Stimulated activated CD4-positive, alpha-beta T cell treated with anti-CD3 and anti-CD28 coated beads, Interleukin-1b, Interleukin-23, amount 100 ng/mL, for 1 hour (primary cell): Measurements from ENCODE around the gene SERHL2.
"Not testable (repeated sequence)": the region's sequence is repeated elsewhere in the genome, so short reads cannot be mapped to it uniquely, and the experiment has no call there.

Source experiments
- DNase-seq, 2 donors: peaks; one replicate each; pipeline ENCODE4 v3.0.0-alpha.2; 2020; ENCODE audit warnings: low read depth in 2 of 2

SERHL2 gene

DNA sequence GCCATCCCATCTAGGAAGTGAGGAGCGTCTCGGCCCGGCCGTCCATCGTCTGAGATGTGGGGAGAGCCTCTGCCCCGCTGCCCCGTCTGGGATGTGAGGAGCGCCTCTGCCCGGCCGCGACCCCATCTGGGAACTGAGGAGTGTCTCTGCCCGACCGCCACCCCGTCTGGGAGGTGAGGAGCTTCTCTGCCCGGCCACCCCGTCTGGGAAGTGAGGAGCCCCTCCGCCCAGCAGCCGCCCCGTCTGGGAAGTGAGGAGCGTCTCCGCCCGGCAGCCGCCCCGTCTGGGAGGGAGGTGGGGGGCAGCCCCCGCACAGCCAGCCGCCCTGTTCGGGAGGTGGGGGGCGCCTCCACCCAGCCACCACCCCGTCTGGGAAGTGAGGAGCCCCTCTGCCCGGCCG lies 53.9 kb downstream of the SERHL2 start:
- not testable (repeated sequence) for DNase-seq

DNA sequence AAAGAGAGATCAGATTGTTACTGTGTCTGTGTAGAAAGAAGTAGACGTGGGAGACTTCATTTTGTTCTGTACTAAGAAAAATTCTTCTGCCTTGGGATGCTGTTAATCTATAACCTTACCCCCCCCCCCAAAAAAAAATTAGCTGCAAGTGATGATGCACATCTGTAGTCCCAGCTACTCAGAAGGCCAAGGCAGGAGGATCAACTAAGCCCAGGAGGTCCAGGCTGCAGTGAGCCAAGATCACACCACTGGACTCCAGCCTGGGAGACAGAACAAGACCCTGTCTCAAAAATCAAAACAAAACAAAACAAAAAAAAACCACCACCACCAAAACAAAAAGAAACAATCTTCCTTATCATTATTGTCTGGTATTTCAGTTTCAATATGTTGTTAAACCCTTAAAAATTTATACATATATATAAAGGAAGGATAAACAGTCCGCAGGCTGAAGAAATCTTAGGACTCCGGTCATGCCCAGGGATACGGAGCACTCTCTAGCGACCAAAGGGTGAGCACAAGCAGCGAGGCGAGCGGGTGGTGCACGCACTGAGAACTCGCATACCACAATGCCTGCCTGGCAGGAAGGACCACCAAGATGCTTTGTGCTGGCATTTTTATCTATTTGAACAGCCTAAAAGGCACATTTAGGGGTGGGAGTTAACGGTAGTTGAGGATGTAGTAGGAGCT lies 54.5 kb downstream of the SERHL2 start:
- no peak for DNase-seq

DNA sequence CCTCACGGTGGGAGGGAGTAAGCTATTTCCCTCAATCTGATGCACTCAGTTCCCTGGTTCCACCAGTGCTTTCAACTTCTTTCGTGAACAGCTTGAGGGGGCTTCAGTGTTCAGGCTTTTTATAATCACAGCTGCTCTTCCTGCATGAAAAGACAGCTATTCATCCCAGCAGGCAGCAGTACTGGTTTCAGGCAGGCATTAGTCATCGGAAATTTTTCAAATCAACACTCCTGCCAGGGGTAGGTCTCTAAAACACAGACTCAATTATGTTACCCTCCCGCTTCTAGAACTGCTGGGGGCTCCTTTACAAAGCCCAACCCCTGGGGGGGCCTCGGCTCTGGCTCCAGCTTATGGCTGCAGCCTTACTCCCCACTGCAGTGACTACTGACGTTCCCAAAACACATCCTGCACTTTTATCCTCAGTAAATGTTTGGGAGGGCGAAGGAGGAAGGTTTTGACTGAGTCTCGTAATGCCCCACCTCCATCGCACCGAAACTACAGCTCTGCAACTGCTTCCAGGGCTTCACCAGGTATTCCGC lies 55.1 kb downstream of the SERHL2 start:
- DNase-seq: no peak

DNA sequence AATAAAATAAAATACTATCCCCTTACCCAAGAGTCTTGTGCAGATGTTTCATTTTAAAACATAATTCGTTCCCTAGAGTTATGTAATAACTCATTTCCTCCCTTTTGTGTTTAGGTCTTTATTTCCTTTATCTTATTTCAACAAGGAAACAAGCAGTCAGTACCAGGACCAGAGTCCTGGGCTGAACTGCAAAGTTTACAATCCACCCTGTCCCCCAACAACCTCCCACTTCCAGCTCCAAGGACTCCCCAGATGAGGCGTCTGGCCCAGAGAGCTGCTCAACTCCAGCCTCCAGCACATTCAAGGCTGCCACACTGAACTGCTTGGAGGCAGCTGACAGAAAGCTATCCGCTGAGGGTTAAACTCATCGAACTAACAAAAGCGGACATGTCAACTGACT lies 56.4 kb downstream of the SERHL2 start:
- no peak for DNase-seq

DNA sequence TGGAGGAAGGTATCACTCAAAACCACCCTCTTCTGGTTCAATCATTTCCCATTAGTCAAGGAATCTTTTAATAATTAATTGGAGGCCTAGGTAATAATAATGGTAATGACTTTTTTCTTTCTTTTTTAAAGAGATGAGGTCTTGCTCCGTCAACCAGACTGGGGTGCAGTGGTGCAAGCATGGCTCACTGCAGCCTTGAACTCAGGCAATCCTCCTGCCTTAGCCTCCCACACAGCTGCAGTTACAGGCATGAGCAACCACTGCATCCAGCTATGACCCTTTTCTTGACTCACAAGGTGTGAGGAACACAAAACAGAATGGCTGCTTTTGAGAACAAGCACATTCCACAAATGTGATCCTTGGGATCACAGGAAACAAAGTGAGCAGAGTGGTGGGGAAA lies 57.3 kb downstream of the SERHL2 start:
- DNase-seq: no peak

DNA sequence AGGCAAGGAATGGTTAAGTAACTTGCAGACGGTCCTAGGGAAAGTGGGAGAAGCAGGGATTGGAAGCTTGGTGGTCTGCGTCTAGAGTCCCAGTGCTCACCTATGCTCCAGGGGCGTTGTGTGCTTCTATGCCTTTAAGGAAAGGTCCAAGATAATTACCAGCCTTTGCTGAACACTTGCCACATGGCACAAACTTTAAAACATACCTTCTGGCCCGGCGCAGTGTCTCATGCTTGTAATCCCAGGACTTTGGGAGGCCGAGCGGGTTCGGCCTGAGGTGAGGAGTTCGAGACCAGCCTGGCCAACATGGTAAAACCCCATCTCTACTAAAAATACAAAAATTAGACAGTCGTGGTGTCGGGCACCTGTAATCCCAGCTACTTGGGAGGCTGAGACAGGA lies 58.6 kb downstream of the SERHL2 start:
- no peak for DNase-seq

DNA sequence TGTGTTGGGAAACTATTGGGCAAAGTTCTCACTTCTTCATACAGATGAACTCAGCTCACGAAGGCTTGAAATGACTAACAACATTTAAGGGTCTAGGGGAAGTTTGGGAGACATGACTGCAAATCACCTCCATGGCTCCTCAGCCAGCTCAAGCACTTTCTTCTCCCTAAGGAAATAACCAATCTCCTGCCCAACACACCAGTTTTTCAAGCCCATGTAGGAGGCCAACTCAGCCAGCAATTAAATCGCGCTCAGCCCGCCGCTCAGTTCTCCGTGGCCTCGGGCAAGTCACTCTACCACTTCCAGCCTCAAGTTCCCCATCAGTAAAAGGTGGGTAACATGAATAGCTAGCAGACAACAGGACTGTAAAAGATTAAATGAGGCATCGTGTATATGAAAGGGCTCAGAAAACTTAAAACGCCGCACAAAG lies 60.1 kb downstream of the SERHL2 start:
- DNase-seq: no peak

DNA sequence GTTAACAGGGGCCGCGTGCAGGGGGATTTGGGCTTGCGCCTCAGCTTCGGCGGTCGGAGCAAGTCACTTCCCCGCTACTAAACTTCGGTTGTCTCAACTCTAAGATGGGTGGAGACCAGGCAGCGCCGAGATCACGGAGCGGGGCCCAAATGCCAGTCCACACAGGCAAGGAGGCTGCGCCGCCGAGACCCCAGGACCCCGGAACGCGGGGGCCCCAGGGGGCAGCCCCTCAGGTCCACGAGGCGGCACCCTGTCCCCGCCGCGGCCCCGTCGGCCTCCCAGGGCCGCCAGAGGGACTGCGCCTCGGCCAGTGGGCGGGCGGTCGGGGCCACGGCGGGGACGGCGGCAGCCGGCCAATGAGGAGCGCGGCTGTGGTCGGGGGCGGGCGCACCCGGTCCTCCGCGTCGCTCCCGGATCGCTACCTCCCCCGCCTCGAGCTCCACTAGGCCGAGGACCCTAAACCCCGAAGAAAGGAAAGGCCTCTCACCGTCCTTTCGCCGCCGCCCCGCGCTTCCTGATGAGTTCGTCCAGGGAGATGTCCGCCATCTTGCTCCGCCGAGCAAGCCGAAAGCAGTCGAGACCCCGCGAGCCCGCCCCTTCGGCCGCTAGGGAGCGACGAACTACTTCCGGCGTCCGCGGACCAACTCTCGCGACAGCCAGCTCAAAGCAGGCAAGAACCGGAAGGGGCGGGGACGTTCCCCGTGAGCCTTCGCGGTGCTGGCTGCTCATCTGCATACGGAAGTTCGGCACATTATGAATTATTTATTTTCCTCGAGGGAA lies 60.7 kb downstream of the SERHL2 start, which contains the start of gene POLDIP3:
POLDIP3 (minus strand) TSS at position 572 of the 780 bp plus-strand sequence; CDS start at position 546, 26 bp downstream.
- peak; percentile 96 to 97 for DNase-seq

DNA sequence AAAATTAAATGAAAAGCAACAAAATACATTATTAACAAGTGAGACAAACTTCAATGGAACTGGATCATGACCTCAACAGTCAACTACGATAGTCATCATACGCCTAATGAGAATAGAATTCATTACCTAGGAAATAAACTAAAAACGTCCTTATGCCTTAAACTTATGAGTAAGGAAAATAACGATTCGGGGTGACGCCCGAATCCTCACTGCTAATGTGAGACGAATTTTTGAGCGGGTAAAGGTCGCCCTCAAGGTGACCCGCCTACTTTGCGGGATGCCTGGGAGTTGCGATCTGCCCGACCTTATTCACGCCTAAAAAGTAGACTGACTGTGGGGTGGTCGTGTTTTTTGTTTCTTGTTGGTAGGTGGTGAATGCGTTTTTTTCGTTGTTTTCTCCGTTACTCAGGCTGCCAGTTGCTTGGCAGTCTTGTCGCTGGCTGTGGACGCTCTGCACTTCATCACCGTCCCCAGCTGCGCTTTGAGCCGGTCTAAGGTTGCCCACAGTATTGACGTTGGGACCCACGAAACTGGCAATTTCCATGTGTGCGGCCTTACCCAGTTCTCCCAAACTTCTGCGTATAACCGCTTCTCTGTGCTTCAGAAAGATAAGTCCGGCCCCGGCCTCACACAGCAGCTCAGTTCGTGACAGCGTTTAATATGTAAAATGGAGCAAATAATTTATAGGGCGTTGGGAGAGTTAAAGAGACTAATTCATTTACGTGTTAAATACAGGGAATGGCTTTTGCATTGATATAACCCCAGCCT lies 61.5 kb downstream of the SERHL2 start:
- DNase-seq: peak; percentile 55 to 69

DNA sequence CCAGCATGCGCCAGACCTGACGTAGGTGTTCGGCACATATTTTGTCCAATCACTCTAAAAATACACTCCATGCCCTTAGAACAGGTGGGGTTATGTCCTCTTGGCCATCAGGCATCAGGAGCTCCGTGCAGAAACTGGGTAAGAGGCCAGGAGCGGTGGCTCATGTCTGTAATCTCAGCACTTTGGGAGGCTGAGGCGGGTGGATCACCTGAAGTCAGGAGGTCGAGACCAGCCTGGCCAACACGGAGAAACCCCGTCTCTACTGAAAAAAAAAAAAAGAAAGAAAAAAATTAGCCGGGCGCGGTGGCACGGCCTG lies 62.1 kb downstream of the SERHL2 start:
- DNase-seq: not testable (repeated sequence)

DNA sequence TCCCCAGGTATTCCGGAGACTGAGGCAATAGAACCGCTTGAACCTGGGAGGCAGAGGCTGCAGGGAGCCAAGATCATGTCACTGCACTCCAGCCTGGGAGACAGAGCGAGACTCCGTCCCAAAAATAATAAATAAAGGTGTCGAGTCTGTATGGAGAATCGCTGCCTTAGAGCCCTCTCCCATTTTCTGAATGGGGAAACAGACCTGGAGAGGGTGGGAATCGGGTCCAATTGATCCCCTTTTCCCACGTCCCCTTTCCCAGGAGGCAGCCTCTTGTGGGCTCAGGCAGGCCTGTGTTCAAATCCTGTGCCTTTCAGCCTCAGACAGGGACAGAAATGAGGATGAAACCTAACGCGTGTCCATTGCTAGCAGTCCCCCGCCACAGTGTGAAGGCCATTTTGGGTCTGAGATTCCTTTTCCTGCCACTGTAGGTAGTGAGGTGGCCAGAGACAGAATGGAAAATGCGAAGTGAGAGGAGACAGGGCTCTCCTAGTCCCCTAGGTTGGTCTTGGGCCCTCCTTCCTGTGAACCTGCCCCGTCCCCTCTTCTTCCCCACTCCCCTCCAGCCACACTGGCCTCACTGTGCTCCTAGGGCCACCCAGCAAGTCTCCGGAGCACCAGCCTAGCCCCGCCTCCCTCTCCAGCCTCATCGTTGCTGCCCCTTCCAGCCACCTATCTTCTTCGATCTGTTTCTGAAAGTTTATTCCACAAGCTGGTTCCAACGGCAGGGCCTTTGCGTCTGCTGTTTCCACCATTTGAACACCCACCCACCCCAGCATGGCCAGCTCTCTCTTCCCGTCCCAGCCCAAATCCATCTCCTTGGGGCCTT lies 63.6 kb downstream of the SERHL2 start:
- no peak for DNase-seq

DNA sequence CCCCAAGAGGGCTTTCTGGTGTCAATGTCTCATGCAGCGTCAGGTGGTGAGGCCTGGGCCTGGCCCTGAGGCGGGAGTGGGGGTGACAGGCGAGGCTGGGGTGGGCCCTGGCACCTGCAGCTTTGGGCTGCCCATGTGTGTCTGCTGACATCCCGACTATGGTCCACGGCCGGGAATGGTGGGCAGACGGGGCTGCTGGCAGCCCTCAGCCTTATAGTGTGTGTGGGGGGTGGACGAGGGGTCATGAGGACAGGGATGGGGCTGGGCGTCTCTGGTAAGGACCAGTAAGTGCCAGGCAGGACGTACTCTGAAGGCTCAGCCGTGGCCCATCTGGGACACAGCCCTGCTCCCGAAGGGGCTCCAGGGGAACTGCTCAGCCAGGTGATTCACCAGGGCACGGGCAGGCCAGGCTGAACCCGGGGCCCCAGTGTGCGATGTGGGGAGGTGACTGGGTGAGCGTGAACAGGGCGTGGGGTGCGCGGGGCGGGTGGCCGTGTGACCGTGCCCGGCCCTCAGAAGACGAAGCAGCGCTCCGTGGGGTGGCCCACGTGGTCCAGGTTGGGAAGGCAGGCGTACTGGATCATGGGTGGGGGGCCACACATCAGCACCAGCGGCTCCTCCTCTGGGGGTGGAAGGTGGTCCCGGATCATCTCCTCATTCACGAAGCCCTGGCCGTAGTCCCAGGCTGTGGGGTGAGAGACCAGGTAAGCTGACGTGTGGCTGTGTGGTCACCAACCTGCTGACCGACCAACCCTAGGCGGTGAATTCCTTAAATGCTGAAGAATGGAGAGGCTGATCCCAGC lies 65.7 kb downstream of the SERHL2 start:
- DNase-seq: no peak

DNA sequence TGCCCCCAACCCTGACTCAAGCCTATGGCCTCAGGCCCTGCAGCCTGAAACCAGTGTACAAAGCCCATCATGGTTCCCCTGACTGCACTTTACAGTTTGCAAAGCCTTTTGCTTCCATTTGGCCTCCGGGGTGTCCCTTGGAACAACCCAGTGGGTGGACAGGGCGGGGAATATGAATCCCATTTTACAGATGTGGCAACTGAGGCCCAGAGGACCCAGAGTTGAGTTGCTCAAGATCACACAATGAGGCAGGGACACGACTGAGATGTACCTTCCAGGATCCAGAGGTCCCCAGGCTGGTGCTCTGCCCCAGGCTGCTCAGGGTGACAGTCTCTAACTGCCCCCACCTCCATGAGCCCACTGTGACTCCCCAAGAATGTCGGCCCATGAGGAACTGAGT lies 66.3 kb downstream of the SERHL2 start:
- DNase-seq: no peak

DNA sequence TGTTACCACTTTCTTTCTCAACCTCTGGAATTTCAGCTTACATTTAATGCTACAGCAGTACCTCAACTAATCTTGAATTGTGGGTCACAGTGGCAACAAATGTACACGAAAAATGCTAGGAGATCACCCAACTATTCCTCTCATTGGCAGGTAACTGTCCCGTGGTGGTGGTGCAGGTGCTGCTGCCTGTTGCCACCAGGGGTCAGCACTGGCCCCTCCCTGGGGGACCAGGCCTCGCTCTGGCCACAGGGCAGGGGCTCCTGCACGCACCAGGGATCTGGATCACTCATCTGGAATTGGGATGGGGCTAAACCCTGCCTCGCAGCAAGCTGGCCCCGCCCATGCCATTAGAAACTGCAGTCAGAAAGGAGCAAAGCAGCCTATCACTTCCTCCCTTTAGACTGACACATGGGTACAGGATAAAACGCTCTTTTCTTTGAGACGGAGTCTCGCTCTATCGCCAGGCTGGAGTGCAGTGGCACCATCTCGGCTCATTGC lies 67.8 kb downstream of the SERHL2 start:
- DNase-seq: peak in 1 of 2 donors; percentile 30

DNA sequence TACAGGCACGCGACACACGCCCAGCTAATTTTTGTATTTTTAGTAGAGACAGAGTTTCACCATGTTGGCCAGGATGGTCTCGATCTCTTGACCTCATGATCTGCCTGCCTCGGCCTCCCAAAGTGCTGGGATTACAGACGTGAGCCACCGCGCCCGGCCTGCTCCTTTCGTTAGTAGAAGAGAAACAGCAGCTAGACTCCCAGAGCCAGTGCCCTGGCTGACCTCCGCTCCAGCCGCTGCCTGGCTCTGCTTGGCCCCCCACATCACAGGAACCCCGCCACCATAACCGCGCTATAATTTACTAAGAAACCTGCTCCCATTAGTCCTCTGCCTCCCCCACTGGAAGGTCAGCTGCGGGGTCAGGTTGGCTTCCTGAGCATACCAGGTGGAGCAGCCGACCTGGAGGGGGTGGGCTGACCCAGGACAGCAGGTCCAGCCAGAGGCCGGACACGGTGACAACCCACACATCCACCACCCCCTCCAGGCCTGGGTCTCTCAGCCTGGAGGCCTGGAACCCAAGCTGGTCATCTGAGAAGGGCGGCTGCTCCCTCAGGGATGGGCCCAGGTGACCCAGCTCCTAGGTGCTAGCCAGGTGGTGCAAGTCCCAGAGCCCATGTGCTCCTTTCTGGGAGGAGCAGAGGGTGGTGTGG lies 68.4 kb downstream of the SERHL2 start:
- DNase-seq: no peak

DNA sequence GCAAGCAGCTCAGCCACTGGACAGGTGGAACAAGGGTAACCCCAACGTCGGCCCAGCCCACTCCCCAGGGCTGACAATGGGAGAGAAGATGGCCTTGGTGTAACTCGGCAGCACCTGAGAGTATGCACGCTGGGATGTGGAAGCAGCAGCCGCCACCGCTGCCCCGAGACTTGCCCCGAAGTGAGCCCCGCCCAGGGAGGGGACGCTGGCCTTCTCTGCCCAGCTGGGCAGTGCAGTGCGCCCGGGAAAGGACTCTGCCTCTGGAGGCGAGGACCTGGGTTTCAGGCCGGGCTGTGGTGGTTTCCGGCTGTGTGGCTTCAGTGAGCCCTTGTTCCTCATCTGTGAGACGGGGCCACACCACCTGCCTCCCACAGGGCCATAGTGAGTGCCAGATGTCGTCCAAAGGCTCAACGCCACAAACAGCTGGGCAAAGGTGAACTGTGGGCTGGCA lies 69.6 kb downstream of the SERHL2 start:
- DNase-seq: no peak
